OCI-LY3 (cell line): ENCODE data around the gene IL16.
A peak's percentile ranks its signal among the peaks of the same experiment; 100 is the strongest.

Experiments used
- H2AFZ ChIP-seq: fragments of 200-600, 300-600 bp; shearing (Covaris generic); 2 replicates; pipeline ENCODE4 v1.6.0; 2014; ENCODE audit warnings: antibody characterized with exemption, low read depth, low read length
- H3K27ac ChIP-seq: fragments of 200-600, 300-600 bp; sonication (generic); 2 replicates; pipeline ENCODE4 v1.5.1; 2014; ENCODE audit warnings: mild to moderate bottlenecking, low read length, moderate library complexity, mixed read lengths
- H3K27me3 ChIP-seq: fragments of 200-600, 300-600 bp; sonication (generic); 2 replicates; pipeline ENCODE4 v1.6.1; 2014; ENCODE audit warnings: low read depth, low read length, mixed read lengths
- H3K36me3 ChIP-seq: fragments of 200-600, 300-600 bp; sonication (generic); replicated peaks from 2 replicates; pipeline ENCODE3; 2014; ENCODE audit warnings: low read depth, low read length, mixed read lengths
- H3K4me1 ChIP-seq: fragments of 300-600, 200-600 bp; sonication (generic); 2 replicates; pipeline ENCODE4 v1.6.1; 2014; ENCODE audit warnings: low read length, mixed read lengths
- H3K4me2 ChIP-seq: fragments of 200-600, 300-600 bp; sonication (generic); 2 replicates; pipeline ENCODE4 v1.6.1; 2014; ENCODE audit warnings: low read length, mixed read lengths
- H3K4me3 ChIP-seq: fragments of 300-600, 200-600 bp; sonication (generic); 2 replicates; pipeline ENCODE4 v1.5.1; 2014; ENCODE audit warnings: antibody characterized with exemption, mild to moderate bottlenecking, low read length, moderate library complexity
- H3K79me2 ChIP-seq: fragments of 300-600, 200-600 bp; shearing (Covaris generic); 2 replicates; pipeline ENCODE4 v1.6.1; 2014; ENCODE audit warnings: mild to moderate bottlenecking, low read length, mixed read lengths
- H3K9ac ChIP-seq: fragments of 300-600, 200-600 bp; shearing (Covaris generic); 2 replicates; pipeline ENCODE4 v1.6.0; 2014; ENCODE audit warnings: mild to moderate bottlenecking, low read length, moderate library complexity
- H3K9me3 ChIP-seq: fragments of 200-600, 300-600 bp; shearing (Covaris generic); 2 replicates; pipeline ENCODE4 v1.6.1; 2014; ENCODE audit warnings: low read length, mixed read lengths; ENCODE audit not compliant: insufficient read depth
- H4K20me1 ChIP-seq: fragments of 200-600, 300-600 bp; sonication (generic); 2 replicates; pipeline ENCODE4 v1.6.1; 2016; ENCODE audit warnings: low read length, mixed read lengths; ENCODE audit not compliant: insufficient read depth
- EZH2phosphoT487 ChIP-seq: fragments of 200-600 bp; shearing (Covaris generic); IDR thresholded peaks from 2 replicates; pipeline ENCODE4 v1.6.1; 2018; ENCODE audit warnings: antibody characterized with exemption, mixed run types, low read depth
- TF ChIP-seq, protein P1 (sequence below): fragments of 200-600, 300-600 bp; sonication (generic); IDR thresholded peaks from 2 replicates; pipeline ENCODE4 v1.5.1; 2014; ENCODE audit warnings: antibody characterized with exemption, low read length, low read depth

IL16 gene

GRCh38 chr15:81312790-81313543, 116.3 kb downstream of the IL16 start:
- TF ChIP-seq, protein P1, sequence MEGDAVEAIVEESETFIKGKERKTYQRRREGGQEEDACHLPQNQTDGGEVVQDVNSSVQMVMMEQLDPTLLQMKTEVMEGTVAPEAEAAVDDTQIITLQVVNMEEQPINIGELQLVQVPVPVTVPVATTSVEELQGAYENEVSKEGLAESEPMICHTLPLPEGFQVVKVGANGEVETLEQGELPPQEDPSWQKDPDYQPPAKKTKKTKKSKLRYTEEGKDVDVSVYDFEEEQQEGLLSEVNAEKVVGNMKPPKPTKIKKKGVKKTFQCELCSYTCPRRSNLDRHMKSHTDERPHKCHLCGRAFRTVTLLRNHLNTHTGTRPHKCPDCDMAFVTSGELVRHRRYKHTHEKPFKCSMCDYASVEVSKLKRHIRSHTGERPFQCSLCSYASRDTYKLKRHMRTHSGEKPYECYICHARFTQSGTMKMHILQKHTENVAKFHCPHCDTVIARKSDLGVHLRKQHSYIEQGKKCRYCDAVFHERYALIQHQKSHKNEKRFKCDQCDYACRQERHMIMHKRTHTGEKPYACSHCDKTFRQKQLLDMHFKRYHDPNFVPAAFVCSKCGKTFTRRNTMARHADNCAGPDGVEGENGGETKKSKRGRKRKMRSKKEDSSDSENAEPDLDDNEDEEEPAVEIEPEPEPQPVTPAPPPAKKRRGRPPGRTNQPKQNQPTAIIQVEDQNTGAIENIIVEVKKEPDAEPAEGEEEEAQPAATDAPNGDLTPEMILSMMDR = no peak
- TF ChIP-seq EZH2phosphoT487 = no peak
- H4K20me1 ChIP-seq = peaks cover 20% of the 10 kb centered on the region
- H2AFZ ChIP-seq = no peak overlapping the region
- no peaks in the 10 kb centered on the region for H3K9me3 ChIP-seq
- H3K27me3 ChIP-seq = no peaks in the 10 kb centered on the region
- no peak overlapping the region for H3K4me3 ChIP-seq
- peak overlapping the region; percentile 98 for H3K27ac ChIP-seq
- H3K4me2 ChIP-seq = peak overlapping the region; percentile 53; the same call in 1 of the 2 replicates
- H3K9ac ChIP-seq = peak overlapping the region; percentile 66; the same call in 1 of the 2 replicates
- peaks cover 83% of the 10 kb centered on the region for H3K36me3 ChIP-seq
- H3K4me1 ChIP-seq = peaks cover 100% of the 10 kb centered on the region
- peaks cover 30% of the 10 kb centered on the region for H3K79me2 ChIP-seq

GRCh38 chr15:81313686-81314085, 117.0 kb downstream of the IL16 start:
- H3K4me1 ChIP-seq = peaks cover 100% of the 10 kb centered on the region
- no peaks in the 10 kb centered on the region for H3K9me3 ChIP-seq
- H4K20me1 ChIP-seq = peaks cover 13% of the 10 kb centered on the region
- no peak overlapping the region for H2AFZ ChIP-seq
- H3K79me2 ChIP-seq = peaks cover 26% of the 10 kb centered on the region
- peak overlapping the region; percentile 98 for H3K27ac ChIP-seq
- H3K36me3 ChIP-seq = peaks cover 83% of the 10 kb centered on the region
- H3K9ac ChIP-seq = no peak overlapping the region
- no peak overlapping the region for H3K4me3 ChIP-seq
- H3K27me3 ChIP-seq = no peaks in the 10 kb centered on the region
- TF ChIP-seq, protein P1 = no peak
- no peak for TF ChIP-seq EZH2phosphoT487
- no peak overlapping the region for H3K4me2 ChIP-seq

DNA sequence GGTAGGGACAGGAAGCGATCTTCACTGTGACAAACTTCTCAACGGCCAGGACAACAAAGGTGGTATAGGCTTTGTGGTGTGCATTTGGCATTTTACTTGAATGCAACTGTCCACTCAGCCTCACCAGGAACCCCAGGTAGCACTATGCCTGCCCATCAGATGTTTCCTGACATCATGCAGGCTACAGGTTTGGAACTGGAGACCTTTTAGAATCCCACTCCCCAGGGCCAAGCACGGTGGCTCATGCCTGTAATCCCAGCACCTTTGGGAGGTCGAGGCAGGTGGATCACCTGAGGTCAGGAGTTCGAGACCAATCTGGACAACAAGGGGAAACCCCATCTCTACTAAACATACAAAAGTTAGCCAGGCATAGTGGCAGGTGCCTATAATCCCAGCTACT, 117.7 kb downstream of the IL16 start:
- Histone ChIP-seq H4K20me1 (peaks cover 6% of the 10 kb centered on the region), H2AFZ (no peak overlapping the region), H3K79me2 (peaks cover 22% of the 10 kb centered on the region), H3K9ac (no peak overlapping the region), H3K4me1 (peaks cover 93% of the 10 kb centered on the region), H3K36me3 (peaks cover 83% of the 10 kb centered on the region), H3K4me3 (no peak overlapping the region), H3K9me3 (no peaks in the 10 kb centered on the region), H3K27me3 (no peaks in the 10 kb centered on the region), H3K4me2 (peak overlapping the region; percentile 5; the same call in 1 of the 2 replicates), H3K27ac (peak overlapping the region; percentile 31; the same call in 1 of the 2 replicates)
- TF ChIP-seq EZH2phosphoT487 = no peak
- TF ChIP-seq, protein P1 = no peak

DNA sequence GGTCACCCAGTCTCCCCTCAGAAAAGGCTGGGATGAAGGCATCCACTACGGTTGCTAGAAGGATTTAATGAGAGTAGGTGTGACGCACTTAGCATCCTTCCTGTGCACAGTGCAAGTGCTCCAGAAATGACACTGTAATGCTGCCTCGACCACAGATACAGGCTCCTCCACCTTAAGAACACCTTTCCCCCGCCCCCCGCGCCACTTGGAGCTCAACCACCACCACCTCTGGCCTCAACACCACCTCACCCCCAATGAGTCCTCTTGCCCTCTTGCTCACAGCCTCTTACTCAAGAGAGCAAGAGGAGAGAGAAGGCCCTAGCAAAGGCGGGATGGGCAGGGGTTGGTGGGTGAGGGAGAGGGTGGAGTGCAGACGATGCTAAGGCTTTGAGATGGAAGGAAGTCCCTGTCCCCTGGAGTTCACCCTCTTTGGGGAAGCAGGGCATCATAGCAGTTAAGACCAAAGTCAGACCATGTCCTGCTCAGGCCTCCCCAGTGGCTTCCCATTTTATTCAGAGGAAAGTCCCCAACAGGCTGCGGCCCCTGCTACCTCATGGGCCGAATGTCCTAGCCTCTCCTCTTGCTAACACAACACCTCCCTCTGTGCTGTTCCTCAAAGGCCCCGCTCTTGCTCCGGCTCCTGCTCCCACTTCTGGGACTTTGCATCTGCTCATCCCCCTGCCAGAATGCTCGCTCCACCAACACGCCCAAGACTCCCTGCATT, 118.9 kb downstream of the IL16 start:
- Histone ChIP-seq H3K4me1 (peaks cover 80% of the 10 kb centered on the region), H3K4me3 (no peak overlapping the region), H3K9ac (no peak overlapping the region; the same call in 1 of the 2 replicates), H3K4me2 (peak overlapping the region; percentile 30), H4K20me1 (no peaks in the 10 kb centered on the region; the same call in none of the 2 replicates), H2AFZ (no peak overlapping the region), H3K36me3 (peaks cover 81% of the 10 kb centered on the region), H3K79me2 (peaks cover 11% of the 10 kb centered on the region), H3K9me3 (no peaks in the 10 kb centered on the region), H3K27me3 (no peaks in the 10 kb centered on the region), H3K27ac (peak overlapping the region; percentile 31)
- TF ChIP-seq, protein P1 = no peak
- TF ChIP-seq EZH2phosphoT487 = no peak
